H9 (cell line): ENCODE results near the gene PIP5K1C. TPM values are rescaled to one million over a fixed set of nuclear protein-coding genes. Genes with fewer than 3 reads are reported as not detected.

Source experiments
- DNase-seq: peaks from one replicate; pipeline ENCODE4 v3.0.0-alpha.2; 2017
- H2AFZ ChIP-seq: one replicate; pipeline ENCODE4 v1.6.1; 2013; ENCODE audit warnings: mild to moderate bottlenecking, low read length, control low read depth, moderate library complexity
- H2AK5ac ChIP-seq: 2 replicates; pipeline ENCODE4 v1.6.1; 2013; ENCODE audit warnings: low read length, control low read depth, mixed read lengths; ENCODE audit not compliant: insufficient read length
- H2BK120ac ChIP-seq: one replicate; pipeline ENCODE4 v1.6.1; 2013; ENCODE audit warnings: low read depth, mild to moderate bottlenecking, low read length, control low read depth, inconsistent platforms; ENCODE audit not compliant: poor library complexity, severe bottlenecking
- H2BK12ac ChIP-seq: 2 replicates; pipeline ENCODE4 v1.6.1; 2013; ENCODE audit warnings: low read length, control low read depth, mixed read lengths, low read depth; ENCODE audit not compliant: insufficient read length
- H2BK15ac ChIP-seq: 2 replicates; pipeline ENCODE4 v1.6.1; 2013; ENCODE audit warnings: low read depth, low read length, control low read depth
- H2BK20ac ChIP-seq: one replicate; pipeline ENCODE4 v1.6.1; 2013; ENCODE audit warnings: low read depth, mild to moderate bottlenecking, low read length, control low read depth, inconsistent platforms; ENCODE audit not compliant: poor library complexity, severe bottlenecking
- H2BK5ac ChIP-seq: 2 replicates; pipeline ENCODE4 v1.6.1; 2013; ENCODE audit warnings: low read length, control low read depth, mixed read lengths; ENCODE audit not compliant: insufficient read length
- H3K14ac ChIP-seq: 2 replicates; pipeline ENCODE4 v1.6.1; 2013; ENCODE audit warnings: low read length, control low read depth; ENCODE audit not compliant: insufficient read depth
- H3K18ac ChIP-seq: 2 replicates; pipeline ENCODE4 v1.6.1; 2013; ENCODE audit warnings: low read depth, mild to moderate bottlenecking, mixed read lengths, low read length, control low read depth; ENCODE audit not compliant: insufficient read length
- H3K23ac ChIP-seq: 2 replicates; pipeline ENCODE4 v1.6.1; 2013; ENCODE audit warnings: low read length, control low read depth, mixed read lengths, low read depth; ENCODE audit not compliant: insufficient read length
- H3K23me2 ChIP-seq: 2 replicates; pipeline ENCODE4 v1.6.1; 2013; ENCODE audit warnings: low read depth, mild to moderate bottlenecking, mixed read lengths, low read length, control low read depth; ENCODE audit not compliant: insufficient read length, poor library complexity, severe bottlenecking
- H3K27ac ChIP-seq: 2 replicates; pipeline ENCODE4 v1.5.1; 2013; ENCODE audit warnings: low read length, control low read depth, mixed read lengths, low read depth; ENCODE audit not compliant: insufficient read length
- H3K27me3 ChIP-seq: 2 replicates; pipeline ENCODE4 v1.6.1; 2013; ENCODE audit warnings: low read length, control low read depth, inconsistent platforms; ENCODE audit not compliant: insufficient read depth
- H3K4ac ChIP-seq: 2 replicates; pipeline ENCODE4 v1.6.1; 2013; ENCODE audit warnings: low read depth, mild to moderate bottlenecking, control low read depth, inconsistent platforms, low read length, moderate library complexity
- H3K4me1 ChIP-seq: 2 replicates; pipeline ENCODE4 v1.6.1; 2013; ENCODE audit warnings: low read length, control low read depth, inconsistent platforms; ENCODE audit not compliant: insufficient read depth
- H3K4me2 ChIP-seq: 2 replicates; pipeline ENCODE4 v1.6.1; 2013; ENCODE audit warnings: low read length, control low read depth, mixed read lengths; ENCODE audit not compliant: insufficient read length, insufficient read depth
- H3K56ac ChIP-seq: 2 replicates; pipeline ENCODE4 v1.6.1; 2013; ENCODE audit warnings: low read depth, mild to moderate bottlenecking, mixed read lengths, low read length, control low read depth; ENCODE audit not compliant: insufficient read length
- H3K79me1 ChIP-seq: 2 replicates; pipeline ENCODE4 v1.6.1; 2013; ENCODE audit warnings: low read depth, mild to moderate bottlenecking, moderate library complexity, low read length, control low read depth, inconsistent platforms; ENCODE audit not compliant: insufficient read depth, poor library complexity, severe bottlenecking
- H3K79me2 ChIP-seq: 2 replicates; pipeline ENCODE4 v1.6.1; 2013; ENCODE audit warnings: low read length, control low read depth, inconsistent platforms; ENCODE audit not compliant: insufficient read depth
- H3K9ac ChIP-seq: 2 replicates; pipeline ENCODE4 v1.6.1; 2013; ENCODE audit warnings: low read length, control low read depth, mixed read lengths; ENCODE audit not compliant: insufficient read length; ENCODE audit errors: extremely low read depth
- H3K9me3 ChIP-seq: one replicate; pipeline ENCODE4 v1.6.1; 2013; ENCODE audit warnings: low read depth, low read length, inconsistent platforms; ENCODE audit not compliant: control insufficient read depth
- H3T11ph ChIP-seq: one replicate; pipeline ENCODE4 v1.6.1; 2013; ENCODE audit warnings: mild to moderate bottlenecking, low read length, control low read depth, inconsistent platforms
- H4K20me1 ChIP-seq: one replicate; pipeline ENCODE4 v1.6.1; 2013; ENCODE audit not compliant: control insufficient read depth, insufficient read length, insufficient read depth
- H4K5ac ChIP-seq: 2 replicates; pipeline ENCODE4 v1.6.1; 2013; ENCODE audit warnings: low read depth, mild to moderate bottlenecking, mixed read lengths, low read length, control low read depth; ENCODE audit not compliant: insufficient read length
- H4K8ac ChIP-seq: replicated peaks from 2 replicates; pipeline ENCODE4 v1.6.1; 2013; ENCODE audit warnings: low read length, control low read depth, mixed read lengths, low read depth; ENCODE audit not compliant: insufficient read length
- H4K91ac ChIP-seq: 2 replicates; pipeline ENCODE4 v1.6.1; 2013; ENCODE audit warnings: low read depth, mild to moderate bottlenecking, moderate library complexity, mixed read lengths, low read length, control low read depth; ENCODE audit not compliant: insufficient read length
- H3K27ac Mint-ChIP-seq, 3 experiments: 2 replicates in 2 of 3; 3 replicates in 1 of 3; pipeline ENCODE4 v1.8.0; 2020 to 2021; ENCODE audit warnings: mixed read lengths in 3 of 3, mild to moderate bottlenecking in 1 of 3, moderate library complexity in 1 of 3
- H3K27me3 Mint-ChIP-seq: 2 replicates; pipeline ENCODE4 v1.8.0; 2021; ENCODE audit warnings: low read depth, mild to moderate bottlenecking, moderate library complexity, mixed read lengths
- H3K36me3 Mint-ChIP-seq, 3 experiments: 2 replicates in 2 of 3; 3 replicates in 1 of 3; pipeline ENCODE4 v1.8.0; 2020 to 2021; ENCODE audit warnings: low read depth in 3 of 3, mixed read lengths in 3 of 3; ENCODE audit not compliant: insufficient read depth in 1 of 3
- H3K4me1 Mint-ChIP-seq, 2 experiments: 2 replicates each; pipeline ENCODE4 v1.8.0; 2020; ENCODE audit warnings: mixed read lengths in 2 of 2
- H3K4me3 Mint-ChIP-seq, 2 experiments: 2 replicates in 1 of 2; 3 replicates in 1 of 2; pipeline ENCODE4 v1.8.0; 2020 to 2021; ENCODE audit warnings: mild to moderate bottlenecking in 2 of 2, mixed read lengths in 2 of 2, moderate library complexity in 1 of 2
- H3K9me3 Mint-ChIP-seq, 2 experiments: 2 replicates in 1 of 2; 3 replicates in 1 of 2; pipeline ENCODE4 v1.8.0; 2020; ENCODE audit warnings: mild to moderate bottlenecking in 2 of 2, mixed read lengths in 2 of 2, moderate library complexity in 1 of 2
- WGBS: extraction: QIAGEN DNeasy Blood & Tissue Kit; methylation state at CpG from one replicate; pipeline ENCODE4 v1.1.7; 2013; ENCODE audit warnings: missing lambda C conversion rate, low lambda C conversion rate, mixed read lengths; ENCODE audit not compliant: insufficient read length; ENCODE audit errors: extremely low coverage; 5-methylcytosine and 5-hydroxymethylcytosine counted together
- total RNA-seq: library from RNA; stranded (reverse); gene quantifications from 2 replicates; pipeline ENCODE4 v1.2.1, GENCODE V29; 2021
- TF ChIP-seq, protein P1 (sequence below): fragments of 200-600 bp; sonication (generic); conservative IDR thresholded peaks from 3 replicates; pipeline ENCODE4 v1.8.0; 2021; ENCODE audit warnings: antibody characterized with exemption, mild to moderate bottlenecking

Gene PIP5K1C
- total RNA-seq, 1 experiment from 2014 or later: 41.7 TPM

DNA sequence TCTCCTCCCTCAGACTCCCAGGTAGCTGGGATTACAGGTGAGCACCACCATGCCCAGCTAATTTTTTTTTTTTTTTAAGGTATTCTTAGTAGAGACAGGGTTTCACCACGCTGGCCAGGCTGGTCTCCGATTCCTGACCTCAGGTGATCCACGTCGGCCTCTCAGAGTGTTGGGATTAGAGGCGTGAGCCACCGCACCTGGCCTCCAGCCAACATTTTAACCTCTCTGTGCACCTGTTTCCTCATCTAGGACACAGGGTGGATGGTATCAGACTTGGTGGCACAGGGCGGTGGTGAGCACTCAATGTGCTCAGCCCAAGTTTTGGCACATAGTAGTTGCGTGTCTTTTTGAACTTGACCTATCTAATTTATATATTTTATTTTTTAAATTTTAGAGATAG is 48.7 kb upstream of the PIP5K1C start:
- no CpG with 5 or more reads among the region's 8 CpGs for WGBS

More for the DNA sequence above, 48.7 kb upstream of the PIP5K1C start:
- H3T11ph ChIP-seq: no peak overlapping the region
- H3K23ac ChIP-seq: no peak overlapping the region
- H3K9ac ChIP-seq: no peak overlapping the region
- no peak overlapping the region for H3K4ac ChIP-seq
- no peak overlapping the region for H3K4me2 ChIP-seq
- no peak overlapping the region for H2BK120ac ChIP-seq
- H4K8ac ChIP-seq: no peak overlapping the region
- H2BK15ac ChIP-seq: no peak overlapping the region
- no peak overlapping the region for H2AK5ac ChIP-seq
- no peaks in the 10 kb centered on the region for H3K79me2 ChIP-seq
- no peak overlapping the region for H3K27ac ChIP-seq
- H3K9me3 ChIP-seq: no peaks in the 10 kb centered on the region
- Mint-ChIP-seq H3K36me3 (peaks cover 3 to 25% (median 23%) of the 10 kb centered on the region in 3 experiments; a peak in 6 of 7 replicates), H3K4me1 (no peaks in the 10 kb centered on the region), H3K27ac (no peak overlapping the region), H3K27me3 (no peaks in the 10 kb centered on the region), H3K4me3 (no peak overlapping the region), H3K9me3 (no peaks in the 10 kb centered on the region)
- H4K5ac ChIP-seq: no peak overlapping the region
- no peak overlapping the region for H3K18ac ChIP-seq
- no peaks in the 10 kb centered on the region for H3K23me2 ChIP-seq
- H3K27me3 ChIP-seq: no peaks in the 10 kb centered on the region
- no peak overlapping the region for H3K14ac ChIP-seq
- no peaks in the 10 kb centered on the region for H4K20me1 ChIP-seq
- H2BK12ac ChIP-seq: no peak overlapping the region
- no peak overlapping the region for H2BK5ac ChIP-seq
- no peak overlapping the region for H2BK20ac ChIP-seq
- no peak for DNase-seq
- no peak overlapping the region for H2AFZ ChIP-seq
- TF ChIP-seq, protein P1, sequence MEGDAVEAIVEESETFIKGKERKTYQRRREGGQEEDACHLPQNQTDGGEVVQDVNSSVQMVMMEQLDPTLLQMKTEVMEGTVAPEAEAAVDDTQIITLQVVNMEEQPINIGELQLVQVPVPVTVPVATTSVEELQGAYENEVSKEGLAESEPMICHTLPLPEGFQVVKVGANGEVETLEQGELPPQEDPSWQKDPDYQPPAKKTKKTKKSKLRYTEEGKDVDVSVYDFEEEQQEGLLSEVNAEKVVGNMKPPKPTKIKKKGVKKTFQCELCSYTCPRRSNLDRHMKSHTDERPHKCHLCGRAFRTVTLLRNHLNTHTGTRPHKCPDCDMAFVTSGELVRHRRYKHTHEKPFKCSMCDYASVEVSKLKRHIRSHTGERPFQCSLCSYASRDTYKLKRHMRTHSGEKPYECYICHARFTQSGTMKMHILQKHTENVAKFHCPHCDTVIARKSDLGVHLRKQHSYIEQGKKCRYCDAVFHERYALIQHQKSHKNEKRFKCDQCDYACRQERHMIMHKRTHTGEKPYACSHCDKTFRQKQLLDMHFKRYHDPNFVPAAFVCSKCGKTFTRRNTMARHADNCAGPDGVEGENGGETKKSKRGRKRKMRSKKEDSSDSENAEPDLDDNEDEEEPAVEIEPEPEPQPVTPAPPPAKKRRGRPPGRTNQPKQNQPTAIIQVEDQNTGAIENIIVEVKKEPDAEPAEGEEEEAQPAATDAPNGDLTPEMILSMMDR: no peak
- H3K79me1 ChIP-seq: no peaks in the 10 kb centered on the region
- H4K91ac ChIP-seq: no peak overlapping the region
- no peak overlapping the region for H3K56ac ChIP-seq
- H3K4me1 ChIP-seq: no peaks in the 10 kb centered on the region
